ENCODE measurements around the gene RNASEL.

DNA sequence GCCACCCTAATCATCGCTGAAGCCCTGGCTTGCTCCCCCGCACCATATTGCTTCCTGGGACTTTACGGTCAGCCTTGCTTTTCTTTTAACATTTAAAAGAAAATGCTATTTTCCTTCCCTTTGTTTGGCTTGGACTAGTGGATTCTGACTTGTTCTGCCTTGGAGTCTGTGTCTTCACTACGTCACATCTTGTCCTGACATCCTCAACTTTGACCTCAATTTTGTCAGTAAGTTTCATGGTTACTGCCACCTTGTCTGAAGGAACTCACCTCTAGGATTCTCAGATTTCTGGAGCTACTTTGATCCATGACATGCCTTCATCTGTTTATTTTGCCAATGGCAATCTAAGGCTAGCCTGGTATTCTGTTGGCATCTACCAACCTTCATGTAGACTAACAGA, 4.3 kb downstream of the RNASEL start:
- TF ChIP-seq, protein P1, sequence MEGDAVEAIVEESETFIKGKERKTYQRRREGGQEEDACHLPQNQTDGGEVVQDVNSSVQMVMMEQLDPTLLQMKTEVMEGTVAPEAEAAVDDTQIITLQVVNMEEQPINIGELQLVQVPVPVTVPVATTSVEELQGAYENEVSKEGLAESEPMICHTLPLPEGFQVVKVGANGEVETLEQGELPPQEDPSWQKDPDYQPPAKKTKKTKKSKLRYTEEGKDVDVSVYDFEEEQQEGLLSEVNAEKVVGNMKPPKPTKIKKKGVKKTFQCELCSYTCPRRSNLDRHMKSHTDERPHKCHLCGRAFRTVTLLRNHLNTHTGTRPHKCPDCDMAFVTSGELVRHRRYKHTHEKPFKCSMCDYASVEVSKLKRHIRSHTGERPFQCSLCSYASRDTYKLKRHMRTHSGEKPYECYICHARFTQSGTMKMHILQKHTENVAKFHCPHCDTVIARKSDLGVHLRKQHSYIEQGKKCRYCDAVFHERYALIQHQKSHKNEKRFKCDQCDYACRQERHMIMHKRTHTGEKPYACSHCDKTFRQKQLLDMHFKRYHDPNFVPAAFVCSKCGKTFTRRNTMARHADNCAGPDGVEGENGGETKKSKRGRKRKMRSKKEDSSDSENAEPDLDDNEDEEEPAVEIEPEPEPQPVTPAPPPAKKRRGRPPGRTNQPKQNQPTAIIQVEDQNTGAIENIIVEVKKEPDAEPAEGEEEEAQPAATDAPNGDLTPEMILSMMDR (conservative IDR thresholded peaks at IDR 0.05) = no peak
- no peak for TF ChIP-seq ZFX (IDR thresholded peaks at IDR 0.05)

Measured in C4-2B (cell line).